ACHN (cell line): ENCODE measurements around the gene GGCX.
A peak's percentile ranks its signal among the peaks of the same experiment; 100 is the strongest.
"Not testable (repeated sequence)": the region's sequence is repeated elsewhere in the genome, so short reads cannot be mapped to it uniquely, and the experiment has no call there.

Experiments used
- DNase-seq: peaks from one replicate; pipeline ENCODE4 v3.0.0-alpha.2; 2015
- in situ Hi-C: cut with HindIII; loops from 2 replicates; pipeline ENCODE4 v1.10.0; 2017; ENCODE audit warnings: low sequenced_read_pairs, low pct_ligation_motif_present, low pct_unique_long_range_greater_than_20kb

GGCX gene

GRCh38 chr2:85578243-85579180 lies 17.2 kb upstream of the GGCX start:
- DNase-seq, result no peak
- in situ Hi-C loops, result no loop called here

DNA sequence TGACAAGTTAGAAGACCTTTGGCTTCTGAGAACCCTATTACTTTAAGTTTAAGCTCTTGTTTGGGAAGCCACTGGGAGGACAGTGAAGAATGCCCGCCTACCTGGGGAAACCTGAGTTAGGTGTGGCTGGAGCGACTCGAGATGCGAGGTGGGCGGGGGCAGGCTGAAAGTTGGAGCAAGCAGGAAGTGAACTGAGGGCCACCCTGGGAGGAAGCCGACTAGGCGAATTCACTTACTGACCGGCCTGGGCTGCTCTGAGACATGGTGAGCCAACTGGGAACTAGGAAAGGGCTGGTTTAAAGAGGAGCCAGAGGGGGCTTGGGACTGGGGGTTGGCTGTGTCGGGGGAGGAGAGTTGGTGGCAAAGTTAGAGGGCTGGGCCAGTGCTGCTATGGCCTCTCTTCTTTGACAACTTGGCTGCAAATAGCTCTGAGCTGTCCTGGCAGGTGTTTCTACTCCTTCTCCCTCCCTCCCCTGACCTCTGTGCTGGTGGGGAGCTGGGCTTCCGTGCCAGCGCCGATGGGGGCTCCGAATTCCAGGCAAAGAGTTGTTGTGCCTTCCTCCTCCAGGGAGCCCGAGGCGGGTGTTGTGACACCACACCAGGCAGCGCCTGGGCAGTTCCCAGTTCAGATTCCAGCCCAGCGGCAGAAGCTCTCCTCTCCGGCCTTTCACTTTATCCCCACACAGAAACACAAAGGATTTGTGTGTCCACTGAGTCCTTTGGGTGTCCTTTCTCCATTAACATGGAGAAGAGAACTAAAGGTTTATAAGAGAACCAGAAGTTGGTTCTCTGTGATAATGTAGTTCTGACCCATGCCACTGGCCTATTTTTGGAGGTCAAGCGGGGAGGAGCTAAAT lies 16.3 kb upstream of the GGCX start, which contains the start of gene VAMP8:
TSS of gene VAMP8 (plus strand) at position 201 of the 857 bp plus-strand sequence. CDS start at position 262, 61 bp downstream.
- in situ Hi-C loops, result no loop called here
- DNase-seq, result peak; percentile 57

DNA sequence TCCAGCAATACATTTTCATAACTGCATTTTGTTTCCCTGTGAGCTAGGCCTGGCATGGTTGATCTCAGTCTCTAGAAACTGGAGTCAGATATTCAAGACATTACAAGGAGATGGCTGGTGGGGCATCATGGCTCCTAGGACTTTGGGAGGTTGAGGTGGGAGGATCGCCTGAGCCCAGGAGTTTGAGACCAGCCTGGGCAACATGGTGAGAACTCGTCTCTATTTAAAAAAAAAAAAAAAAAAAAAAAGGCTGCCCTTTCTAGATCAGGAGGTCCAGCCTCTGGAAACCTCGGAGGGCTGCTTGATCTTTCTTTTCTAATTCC lies 15.7 kb upstream of the GGCX start:
- in situ Hi-C loops, result no loop called here
- DNase-seq, result no peak

DNA sequence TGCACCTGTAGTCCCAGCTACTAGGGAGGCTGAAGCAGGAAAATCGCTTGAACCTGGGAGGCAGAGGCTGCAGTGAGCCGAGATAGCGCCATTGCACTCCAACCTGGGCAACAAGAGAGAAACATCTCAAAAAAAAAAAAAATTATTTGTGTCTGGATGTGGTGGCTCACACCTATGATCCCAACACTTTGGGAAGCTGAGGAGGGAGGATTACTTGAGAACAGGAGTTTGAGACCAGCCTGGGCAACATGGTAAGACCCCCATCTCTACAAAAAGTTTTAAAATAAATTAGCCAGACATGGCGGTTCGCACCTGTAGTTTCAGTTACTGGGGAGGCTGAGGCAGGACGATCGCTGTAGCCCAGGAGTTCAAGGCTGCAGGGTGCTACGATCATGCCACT lies 14.4 kb upstream of the GGCX start:
- in situ Hi-C loops, result no loop called here
- no peak for DNase-seq

GRCh38 chr2:85566265-85566664 lies 5.0 kb upstream of the GGCX start:
- in situ Hi-C loops, result no loop called here

GRCh38 chr2:85564144-85564563 lies 2.9 kb upstream of the GGCX start:
- DNase-seq, result no peak
- in situ Hi-C loops, result no loop called here

More at GRCh38 chr2:85566265-85566664, 5.0 kb upstream of the GGCX start:
- DNase-seq, result no peak

DNA sequence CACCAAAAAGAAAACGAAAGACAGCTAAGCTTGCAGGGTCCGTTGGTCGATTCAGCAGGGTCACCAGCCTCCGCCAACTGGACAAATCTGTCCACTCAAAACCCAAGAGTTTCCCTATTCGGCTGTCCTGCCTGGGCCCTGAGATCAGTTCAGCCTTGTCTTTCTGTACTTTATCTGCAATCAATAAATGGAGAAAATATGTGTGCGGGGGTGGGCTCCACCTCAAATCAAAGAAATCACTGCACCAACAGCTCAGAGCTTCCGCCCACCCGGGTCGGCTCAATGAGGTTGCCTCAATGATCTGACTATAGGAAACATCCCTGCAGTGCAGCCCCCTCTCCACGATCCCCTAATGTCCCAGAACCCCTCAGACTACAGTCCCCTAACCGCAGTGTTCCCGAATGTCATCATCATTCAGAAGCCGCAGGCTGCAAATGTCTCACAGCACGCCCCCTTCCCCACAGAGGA lies 447 bp downstream of the GGCX start:
- in situ Hi-C loops, result no loop called here
- no peak for DNase-seq

DNA sequence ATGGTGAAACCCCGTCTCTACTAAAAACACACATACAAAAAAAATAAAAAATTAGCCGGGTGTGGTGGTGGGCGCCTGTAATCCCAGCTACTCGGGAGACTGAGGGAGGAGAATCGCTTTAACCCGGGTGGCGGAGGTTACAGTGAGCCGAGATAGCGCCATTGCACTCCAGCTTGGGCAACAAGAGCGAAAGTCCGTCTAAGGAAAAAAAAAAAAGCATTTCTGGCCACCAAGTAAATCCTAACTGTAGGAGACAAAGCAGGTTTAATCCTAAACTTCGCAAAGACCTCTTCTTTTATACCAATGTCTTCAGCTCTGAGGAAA lies 928 bp downstream of the GGCX start:
- DNase-seq, in situ Hi-C loops: not testable (repeated sequence)

DNA sequence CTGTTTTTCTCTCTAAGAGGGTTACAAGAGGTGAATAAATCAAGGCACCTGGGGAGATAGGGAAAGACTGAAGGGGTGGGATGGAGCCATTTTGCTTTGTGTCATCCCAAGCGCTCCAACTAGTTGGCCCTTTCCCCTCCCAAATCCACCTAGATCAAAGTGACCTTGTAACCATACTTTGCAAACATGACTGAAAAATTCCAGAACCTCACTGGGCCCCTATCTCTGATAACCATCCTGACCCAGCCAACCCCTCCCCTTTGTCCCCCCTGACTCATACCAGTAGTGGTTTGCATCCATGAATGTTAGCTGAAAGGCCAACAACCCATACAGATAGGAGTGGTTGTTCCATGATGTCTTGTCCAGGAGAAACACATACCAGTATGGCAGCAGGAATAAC lies 3.1 kb downstream of the GGCX start:
- DNase-seq, result no peak
- in situ Hi-C loops, result no loop called here

GRCh38 chr2:85557130-85557529 lies 4.2 kb downstream of the GGCX start:
- in situ Hi-C loops, result no loop called here

DNA sequence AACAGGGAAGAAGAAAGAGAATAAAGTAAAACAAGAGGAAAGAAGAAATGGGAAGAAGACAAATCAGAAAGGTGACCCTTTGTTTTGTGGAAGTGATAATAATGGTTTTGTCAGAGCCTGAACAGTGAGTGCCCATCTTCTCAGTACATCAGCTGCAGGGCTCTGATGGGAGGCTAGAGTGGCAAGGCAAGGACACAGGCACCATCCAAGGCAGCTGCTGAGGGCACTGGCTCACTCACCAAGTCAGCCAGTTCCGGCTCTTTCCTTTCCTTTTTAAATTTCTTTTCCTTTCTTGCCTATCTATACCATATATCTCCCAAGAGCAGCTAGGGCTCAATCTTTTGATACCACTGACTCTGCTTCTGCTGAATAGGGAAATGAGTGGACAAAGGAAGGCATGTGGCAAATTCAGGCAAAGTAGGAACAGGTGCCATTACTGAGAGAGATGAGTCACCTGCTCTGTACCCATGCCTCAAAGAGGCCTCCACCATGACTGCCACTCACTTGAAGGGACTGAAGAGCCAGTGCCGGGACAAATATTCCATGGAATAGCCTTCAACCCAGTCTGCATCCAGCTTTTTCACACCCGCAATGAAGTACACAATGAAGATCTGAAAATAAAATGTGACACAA lies 6.2 kb downstream of the GGCX start:
- DNase-seq, result no peak
- in situ Hi-C loops, result no loop called here

More at GRCh38 chr2:85557130-85557529, 4.2 kb downstream of the GGCX start:
- no peak for DNase-seq

DNA sequence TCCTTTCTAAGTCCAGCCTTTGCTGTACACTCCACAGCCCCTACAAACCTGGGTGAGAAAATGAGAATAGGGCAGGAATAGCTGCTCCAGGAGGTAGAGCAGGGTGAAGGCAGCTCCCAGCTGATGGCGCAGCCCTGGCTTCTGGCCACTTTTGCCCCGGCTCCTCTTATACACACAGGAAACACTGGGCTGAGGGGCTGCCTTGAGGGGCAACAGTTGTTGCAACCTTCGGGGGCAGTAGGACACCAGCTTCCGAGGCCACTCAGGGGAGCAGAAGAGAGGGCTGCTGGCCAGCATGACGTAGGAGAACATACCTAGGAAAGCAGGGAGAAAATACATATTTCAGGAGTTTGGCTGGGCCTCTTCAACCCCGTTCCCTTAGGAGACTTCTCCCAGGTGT lies 8.1 kb downstream of the GGCX start:
- in situ Hi-C loops, result no loop called here
- no peak for DNase-seq

- in situ Hi-C loops, result no loop called here
Measured at GRCh38 chr2:85551698-85552678, 9.3 kb downstream of the GGCX start.

DNA sequence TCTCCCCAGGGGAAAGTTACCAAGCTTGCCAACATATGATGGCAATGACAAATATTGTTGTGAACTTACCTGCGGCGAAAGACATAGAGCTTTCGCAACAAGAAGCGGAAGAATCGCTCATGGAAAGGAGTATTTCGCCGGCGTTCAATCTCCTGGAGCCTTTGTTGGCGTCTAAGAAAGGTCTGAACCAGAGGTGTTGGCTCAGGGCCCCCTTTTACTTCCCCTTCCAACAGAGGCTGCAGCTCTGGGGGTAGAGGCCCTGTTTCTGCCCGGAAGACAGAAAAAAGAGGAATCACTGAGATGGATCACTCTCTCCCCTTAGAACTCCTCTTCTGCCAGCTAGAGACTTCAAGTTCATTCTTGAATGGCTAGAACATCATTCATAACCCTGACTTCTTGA lies 10.8 kb downstream of the GGCX start:
- in situ Hi-C loops, result no loop called here
- DNase-seq, result no peak

More at GRCh38 chr2:85551698-85552678, 9.3 kb downstream of the GGCX start:
- peak; percentile 79 for DNase-seq

GRCh38 chr2:85549826-85550225 lies 11.5 kb downstream of the GGCX start:
- in situ Hi-C loops, result loop anchor here (5.0 kb wide), 1 partner anchor 128 kb away; no protein-coding TSS in a partner anchor
- no peak for DNase-seq

DNA sequence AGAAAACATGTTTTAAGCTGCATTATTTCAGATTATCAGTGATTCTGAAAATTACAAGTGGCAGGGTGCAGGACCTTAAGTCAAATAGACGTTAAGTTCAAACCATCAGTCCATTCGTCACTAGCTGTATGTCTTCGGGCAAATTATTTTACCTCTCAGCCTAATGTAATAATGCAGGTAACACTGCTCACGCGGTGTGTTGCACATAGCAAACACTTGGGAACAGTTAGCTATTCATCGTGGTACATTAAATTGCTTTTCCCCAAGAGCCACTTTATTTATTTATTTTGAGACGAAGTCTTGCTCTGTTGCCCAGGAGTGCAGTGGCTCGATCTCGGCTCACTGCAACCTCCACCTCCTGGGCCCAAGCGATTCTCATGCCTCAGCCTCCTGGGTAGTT lies 12.2 kb downstream of the GGCX start:
- in situ Hi-C loops, result loop anchor here (5.0 kb wide), 1 partner anchor 127 kb away; no protein-coding TSS in a partner anchor
- DNase-seq, result no peak

DNA sequence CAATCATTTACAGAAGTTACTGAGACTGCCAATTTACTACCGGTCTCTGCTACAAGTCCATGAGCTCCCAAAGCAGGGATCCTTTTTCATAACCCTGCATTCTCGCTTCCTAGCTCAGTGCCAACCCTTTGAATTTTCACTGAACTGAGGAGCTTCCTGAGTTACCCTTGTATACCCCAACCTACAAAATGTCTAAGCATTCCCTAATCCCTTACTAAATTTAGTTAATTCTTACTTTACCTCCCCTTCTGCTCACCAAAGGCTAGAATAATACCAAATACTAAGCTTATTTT lies 12.7 kb downstream of the GGCX start:
- DNase-seq, result no peak
- in situ Hi-C loops, result loop anchor here (5.0 kb wide), 1 partner anchor 126 kb away; no protein-coding TSS in a partner anchor
